Measurements from ENCODE around the gene CFAP161.

CFAP161 gene

GRCh38 chr15:81170511-81170910 is 36.4 kb downstream of the CFAP161 start:
- H3K4me3 ChIP-seq (replicated peaks; ENCODE audit: low read depth, low read length) = no peak overlapping the region
- TF ChIP-seq CTCF (IDR thresholded peaks at IDR 0.05; ENCODE audit: low read length, missing control alignments) = no peak
- no peak for DNase-seq (ENCODE audit: low read depth)

DNA sequence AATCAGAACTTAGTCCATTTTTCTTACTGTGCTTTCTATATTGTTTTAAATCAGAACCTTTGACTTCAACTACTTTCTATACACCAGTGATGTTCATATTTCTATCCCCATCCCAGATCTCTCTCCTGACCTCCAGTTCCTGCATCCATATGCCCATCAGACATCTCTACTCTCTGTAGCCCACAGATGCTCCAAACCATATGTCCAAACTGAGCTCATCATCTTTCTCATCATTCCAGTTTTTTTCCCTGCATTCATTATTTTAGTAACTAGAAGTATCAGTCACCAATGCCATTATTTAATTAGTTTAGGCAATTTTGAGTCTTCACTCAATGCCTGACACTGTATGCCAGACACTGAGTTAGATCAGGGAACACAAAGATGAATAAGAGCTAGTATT is 37.2 kb downstream of the CFAP161 start:
- no peak for TF ChIP-seq CTCF (IDR thresholded peaks at IDR 0.05; ENCODE audit: low read length, missing control alignments)
- H3K4me3 ChIP-seq (replicated peaks; ENCODE audit: low read depth, low read length) = no peak overlapping the region
- no peak for DNase-seq (ENCODE audit: low read depth)

GRCh38 chr15:81174125-81174791 is 40.2 kb downstream of the CFAP161 start:
- no peak for DNase-seq (ENCODE audit: low read depth)
- no peak overlapping the region for H3K4me3 ChIP-seq (replicated peaks; ENCODE audit: low read depth, low read length)
- no peak for TF ChIP-seq CTCF (IDR thresholded peaks at IDR 0.05; ENCODE audit: low read length, missing control alignments)

GRCh38 chr15:81174792-81175327 is 40.8 kb downstream of the CFAP161 start:
- no peak for DNase-seq (ENCODE audit: low read depth)
- H3K4me3 ChIP-seq (replicated peaks; ENCODE audit: low read depth, low read length) = no peak overlapping the region
- no peak for TF ChIP-seq CTCF (IDR thresholded peaks at IDR 0.05; ENCODE audit: low read length, missing control alignments)

DNA sequence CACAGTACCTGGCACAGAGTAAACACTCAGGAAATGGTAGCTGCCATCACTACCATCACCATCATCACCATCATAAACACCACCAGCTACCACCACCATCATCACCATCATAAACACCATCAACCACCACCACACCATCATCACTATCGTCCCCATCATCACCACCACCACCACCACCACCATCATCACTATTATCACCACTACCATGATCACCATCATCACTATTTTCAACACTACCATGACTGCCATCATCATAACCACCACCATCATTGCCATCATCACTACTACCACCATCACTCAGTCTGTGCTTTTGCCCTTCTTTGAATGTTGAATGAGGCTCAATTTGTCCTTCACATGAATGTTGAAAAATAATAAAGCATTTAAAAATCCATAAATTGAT is 41.4 kb downstream of the CFAP161 start:
- no peak overlapping the region for H3K4me3 ChIP-seq (replicated peaks; ENCODE audit: low read depth, low read length)
- DNase-seq (ENCODE audit: low read depth) = no peak
- TF ChIP-seq CTCF (IDR thresholded peaks at IDR 0.05; ENCODE audit: low read length, missing control alignments) = no peak

- DNase-seq (ENCODE audit: low read depth) = no peak
- peak; percentile 12 for TF ChIP-seq CTCF (IDR thresholded peaks at IDR 0.05; ENCODE audit: low read length, missing control alignments)
- no peak overlapping the region for H3K4me3 ChIP-seq (replicated peaks; ENCODE audit: low read depth, low read length)
These were observed 42.3 kb downstream of the CFAP161 start for GRCh38 chr15:81176291-81176893.
